Activated naive CD8-positive, alpha-beta T cell treated with anti-CD3 and anti-CD28 coated beads, Interleukin-2, amount 50 U/mL, for 24 hours (primary cell): ENCODE data around the gene LRMDA.

Experiments used
- ATAC-seq: fragments of 150-1000 bp; cut with Tn5 transposase; one replicate; pipeline ENCODE4 v1.10.0; 2021
- DNase-seq: peaks from one replicate; pipeline ENCODE4 v3.0.0; 2021
- H3K27ac Mint-ChIP-seq: one replicate; pipeline ENCODE4 v1.8.0; 2021; ENCODE audit warnings: mild to moderate bottlenecking, mixed read lengths
- H3K27me3 Mint-ChIP-seq: one replicate; pipeline ENCODE4 v1.8.0; 2021; ENCODE audit warnings: mixed read lengths
- H3K36me3 Mint-ChIP-seq: one replicate; pipeline ENCODE4 v1.8.0; 2021; ENCODE audit warnings: low read depth, mixed read lengths
- H3K4me1 Mint-ChIP-seq: one replicate; pipeline ENCODE4 v1.8.0; 2021; ENCODE audit warnings: mixed read lengths
- H3K4me3 Mint-ChIP-seq: one replicate; pipeline ENCODE4 v1.8.0; 2021; ENCODE audit warnings: mild to moderate bottlenecking, moderate library complexity, mixed read lengths
- H3K9me3 Mint-ChIP-seq: one replicate; pipeline ENCODE4 v1.8.0; 2021; ENCODE audit warnings: mixed read lengths

Gene LRMDA

DNA sequence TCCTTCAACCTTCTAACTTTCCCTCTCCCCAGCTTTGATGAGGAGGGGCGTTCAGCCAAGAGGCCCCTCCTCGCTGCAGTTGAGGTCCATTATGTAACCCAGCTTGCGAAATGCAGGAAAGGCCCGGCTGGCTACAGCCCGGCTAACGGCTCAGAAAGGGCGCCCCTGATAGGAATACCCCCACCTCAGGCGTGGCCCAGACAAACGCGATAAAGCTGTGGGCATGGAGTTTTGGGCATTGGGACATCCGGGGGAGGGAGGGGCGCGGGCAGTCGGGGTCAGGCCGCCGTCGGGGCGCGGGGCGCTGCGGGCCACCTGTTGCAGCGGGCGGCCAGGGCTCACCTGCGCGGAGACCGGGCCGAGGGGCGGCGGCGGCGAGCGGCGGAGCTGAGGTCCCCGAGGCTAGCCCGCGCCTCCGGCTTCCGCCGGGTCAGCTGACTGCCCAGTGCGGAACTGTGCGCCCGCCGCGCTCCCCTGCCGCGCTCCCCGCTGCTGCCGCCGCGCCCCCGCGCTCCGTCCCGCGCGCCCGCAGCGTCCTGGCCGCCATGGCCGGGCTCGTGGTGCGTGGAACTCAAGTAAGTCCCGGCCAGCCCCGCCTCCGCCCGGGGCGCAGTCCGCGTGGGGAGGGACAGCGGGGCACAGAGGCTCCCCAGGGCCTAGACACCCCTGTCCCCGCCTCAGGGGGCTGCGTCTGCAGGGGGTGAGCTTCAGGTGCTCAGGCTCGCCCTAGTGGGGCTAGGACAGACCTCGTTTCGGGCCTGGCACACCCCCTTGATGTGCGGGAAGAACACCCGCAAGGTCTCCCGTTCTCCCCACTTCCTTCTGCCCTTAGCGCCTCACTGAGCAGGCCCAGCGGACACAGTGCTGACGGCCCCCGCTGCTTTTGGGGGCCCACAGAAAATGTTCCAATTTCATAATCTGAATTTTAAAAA, at the start of gene LRMDA:
LRMDA (plus strand) TSS at position 445 of the 932 bp plus-strand sequence.
- H3K4me3 Mint-ChIP-seq: peak within 1 kb of the TSS; percentile 51
- DNase-seq: no peak
- H3K36me3 Mint-ChIP-seq: no peaks in the 10 kb centered on the region
- H3K9me3 Mint-ChIP-seq: no peaks in the 10 kb centered on the region
- H3K4me1 Mint-ChIP-seq: peaks cover 5% of the 10 kb centered on the region
- H3K27me3 Mint-ChIP-seq: peaks cover 44% of the 10 kb centered on the region
- no peak for ATAC-seq
- no peak within 1 kb of the TSS for H3K27ac Mint-ChIP-seq

GRCh38 chr10:75386128-75386527, 45.3 kb upstream of the LRMDA start:
- DNase-seq: no peak
- Mint-ChIP-seq H3K36me3 (no peaks in the 10 kb centered on the region), H3K27ac (no peak overlapping the region), H3K4me1 (no peaks in the 10 kb centered on the region), H3K9me3 (no peaks in the 10 kb centered on the region), H3K4me3 (no peak overlapping the region), H3K27me3 (peaks cover 13% of the 10 kb centered on the region)
- no peak for ATAC-seq

GRCh38 chr10:75388082-75388481, 43.3 kb upstream of the LRMDA start:
- DNase-seq (no peak), ATAC-seq (no peak)
- Mint-ChIP-seq H3K36me3 (no peaks in the 10 kb centered on the region), H3K4me3 (no peak overlapping the region), H3K27ac (no peak overlapping the region), H3K4me1 (no peaks in the 10 kb centered on the region), H3K9me3 (no peaks in the 10 kb centered on the region), H3K27me3 (peaks cover 26% of the 10 kb centered on the region)

DNA sequence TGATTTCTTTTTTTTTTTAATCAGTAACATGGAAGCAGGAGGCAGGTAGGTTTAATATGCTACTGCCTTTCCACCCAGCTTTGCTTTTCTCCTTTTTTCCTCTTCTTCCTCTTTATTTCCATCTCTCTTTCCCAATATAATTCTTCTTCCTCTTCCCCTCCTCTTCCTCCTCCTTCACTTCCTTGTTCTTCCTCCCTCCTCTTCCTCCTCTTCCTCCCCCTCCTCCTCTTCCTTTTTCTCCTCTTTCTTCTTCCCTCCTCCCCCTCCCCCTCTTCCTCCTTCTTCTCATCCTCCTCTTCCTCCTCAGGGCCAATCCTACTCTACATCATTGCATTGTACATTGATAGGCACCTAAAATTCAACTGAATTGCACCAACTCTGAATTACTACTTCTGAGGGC, 41.2 kb upstream of the LRMDA start:
- Mint-ChIP-seq H3K4me3 (no peak overlapping the region), H3K36me3 (no peaks in the 10 kb centered on the region), H3K9me3 (no peaks in the 10 kb centered on the region), H3K27ac (no peak overlapping the region), H3K27me3 (peaks cover 41% of the 10 kb centered on the region), H3K4me1 (peaks cover 4% of the 10 kb centered on the region)
- DNase-seq (no peak), ATAC-seq (no peak)

DNA sequence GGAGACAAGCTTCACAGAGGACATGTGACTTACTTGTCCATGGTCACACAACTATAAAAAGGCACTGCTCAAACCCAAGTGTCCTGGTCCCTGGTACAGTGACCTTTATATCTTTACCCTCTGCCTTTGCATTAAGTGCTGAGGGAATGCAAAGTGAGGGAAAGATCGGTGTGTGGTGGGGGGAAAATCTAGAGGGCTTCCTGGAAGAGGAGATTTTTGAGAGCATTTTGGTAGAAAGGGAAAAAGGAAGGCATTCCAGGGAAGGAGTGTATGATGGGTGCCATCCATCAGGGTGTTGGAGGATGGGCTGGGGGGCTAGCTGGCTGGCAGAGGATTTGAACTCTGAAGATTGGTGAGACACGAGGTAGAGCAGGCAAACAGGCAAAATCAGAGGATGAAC, 39.2 kb upstream of the LRMDA start:
- Mint-ChIP-seq H3K4me1 (peaks cover 6% of the 10 kb centered on the region), H3K27me3 (peaks cover 43% of the 10 kb centered on the region), H3K36me3 (no peaks in the 10 kb centered on the region), H3K27ac (no peak overlapping the region), H3K4me3 (no peak overlapping the region), H3K9me3 (no peaks in the 10 kb centered on the region)
- ATAC-seq (no peak), DNase-seq (no peak)

DNA sequence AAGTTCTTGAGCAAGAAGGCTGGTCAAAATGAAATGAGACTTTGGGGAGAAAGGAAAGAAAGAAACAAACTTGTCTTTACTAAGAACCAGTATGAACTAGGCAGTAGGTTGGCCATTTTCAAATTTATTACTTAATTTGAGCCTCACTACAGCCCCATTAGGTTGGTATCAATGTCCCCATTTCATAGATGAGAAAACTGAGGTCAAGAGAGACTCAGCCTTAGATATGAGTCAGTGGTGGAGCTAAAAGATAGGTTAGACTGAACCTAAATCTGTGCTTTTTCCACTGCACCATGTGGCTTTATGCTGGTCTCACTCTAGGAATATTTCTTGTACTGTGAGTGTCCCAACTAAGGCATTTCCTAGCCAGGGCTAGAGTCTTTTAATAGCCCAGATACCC, 38.7 kb upstream of the LRMDA start:
- H3K36me3 Mint-ChIP-seq: no peaks in the 10 kb centered on the region
- ATAC-seq (no peak), DNase-seq (no peak)
- peaks cover 6% of the 10 kb centered on the region for H3K4me1 Mint-ChIP-seq
- no peak overlapping the region for H3K27ac Mint-ChIP-seq
- H3K27me3 Mint-ChIP-seq: peaks cover 45% of the 10 kb centered on the region
- no peaks in the 10 kb centered on the region for H3K9me3 Mint-ChIP-seq
- H3K4me3 Mint-ChIP-seq: no peak overlapping the region

- H3K27me3 Mint-ChIP-seq: peaks cover 53% of the 10 kb centered on the region
- peaks cover 6% of the 10 kb centered on the region for H3K4me1 Mint-ChIP-seq
- H3K4me3 Mint-ChIP-seq: no peak overlapping the region
- ATAC-seq (no peak), DNase-seq (no peak)
- no peak overlapping the region for H3K27ac Mint-ChIP-seq
- H3K36me3 Mint-ChIP-seq: no peaks in the 10 kb centered on the region
- no peaks in the 10 kb centered on the region for H3K9me3 Mint-ChIP-seq
Measured at GRCh38 chr10:75394221-75394620, 37.2 kb upstream of the LRMDA start.

DNA sequence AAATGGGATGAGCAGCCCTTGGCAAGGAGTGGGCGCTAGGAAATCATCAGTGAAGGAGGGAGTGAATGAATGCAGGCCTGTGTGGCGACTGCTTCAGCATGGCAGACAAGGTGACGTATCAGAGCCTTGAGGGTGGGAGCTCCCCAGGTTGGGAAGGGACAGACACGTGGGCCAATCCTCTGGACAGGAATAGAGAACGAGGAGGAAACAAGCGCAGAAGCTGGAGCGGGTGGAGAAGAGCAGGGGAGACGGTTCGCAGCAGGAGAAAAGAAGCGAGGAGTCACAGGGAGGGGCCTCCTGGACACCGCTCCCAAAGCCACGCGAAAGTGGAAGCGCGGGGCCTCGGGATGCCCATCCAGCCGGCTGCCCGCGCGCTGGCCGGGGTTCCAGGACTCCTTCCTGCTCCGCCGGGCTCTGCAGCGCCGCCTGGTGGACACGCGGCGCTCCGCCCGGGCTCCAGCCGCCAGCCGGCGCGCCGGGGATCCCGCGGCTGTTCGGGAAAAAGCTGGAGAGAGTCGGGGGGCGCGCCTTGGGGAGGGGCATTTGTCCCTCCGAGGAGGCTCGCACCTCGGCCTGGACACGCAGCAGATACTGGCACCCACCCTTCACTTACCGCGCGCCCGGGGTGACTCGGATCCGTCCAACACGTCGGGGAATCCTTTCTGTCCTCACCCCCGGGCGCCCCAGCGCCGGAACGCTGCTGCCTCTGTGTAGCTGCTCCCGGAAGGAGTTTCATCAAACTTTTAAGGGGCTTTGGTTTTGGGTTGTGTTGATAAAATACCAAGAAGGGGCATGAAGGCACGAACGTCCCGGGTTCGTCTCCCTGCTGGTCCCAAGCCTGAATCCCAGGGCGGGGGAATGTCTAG, 36.1 kb upstream of the LRMDA start:
- peak overlapping the region; percentile 16 for H3K4me3 Mint-ChIP-seq
- ATAC-seq (no peak), DNase-seq (peak; percentile 59)
- H3K27me3 Mint-ChIP-seq: peaks cover 56% of the 10 kb centered on the region
- no peaks in the 10 kb centered on the region for H3K36me3 Mint-ChIP-seq
- H3K9me3 Mint-ChIP-seq: no peaks in the 10 kb centered on the region
- H3K4me1 Mint-ChIP-seq: peaks cover 9% of the 10 kb centered on the region
- no peak overlapping the region for H3K27ac Mint-ChIP-seq

- DNase-seq (no peak), ATAC-seq (no peak)
- H3K27ac Mint-ChIP-seq: no peak overlapping the region
- no peaks in the 10 kb centered on the region for H3K9me3 Mint-ChIP-seq
- peaks cover 12% of the 10 kb centered on the region for H3K4me1 Mint-ChIP-seq
- peaks cover 59% of the 10 kb centered on the region for H3K27me3 Mint-ChIP-seq
- no peak overlapping the region for H3K4me3 Mint-ChIP-seq
- H3K36me3 Mint-ChIP-seq: no peaks in the 10 kb centered on the region
Measured at GRCh38 chr10:75395932-75396630, 35.3 kb upstream of the LRMDA start.

DNA sequence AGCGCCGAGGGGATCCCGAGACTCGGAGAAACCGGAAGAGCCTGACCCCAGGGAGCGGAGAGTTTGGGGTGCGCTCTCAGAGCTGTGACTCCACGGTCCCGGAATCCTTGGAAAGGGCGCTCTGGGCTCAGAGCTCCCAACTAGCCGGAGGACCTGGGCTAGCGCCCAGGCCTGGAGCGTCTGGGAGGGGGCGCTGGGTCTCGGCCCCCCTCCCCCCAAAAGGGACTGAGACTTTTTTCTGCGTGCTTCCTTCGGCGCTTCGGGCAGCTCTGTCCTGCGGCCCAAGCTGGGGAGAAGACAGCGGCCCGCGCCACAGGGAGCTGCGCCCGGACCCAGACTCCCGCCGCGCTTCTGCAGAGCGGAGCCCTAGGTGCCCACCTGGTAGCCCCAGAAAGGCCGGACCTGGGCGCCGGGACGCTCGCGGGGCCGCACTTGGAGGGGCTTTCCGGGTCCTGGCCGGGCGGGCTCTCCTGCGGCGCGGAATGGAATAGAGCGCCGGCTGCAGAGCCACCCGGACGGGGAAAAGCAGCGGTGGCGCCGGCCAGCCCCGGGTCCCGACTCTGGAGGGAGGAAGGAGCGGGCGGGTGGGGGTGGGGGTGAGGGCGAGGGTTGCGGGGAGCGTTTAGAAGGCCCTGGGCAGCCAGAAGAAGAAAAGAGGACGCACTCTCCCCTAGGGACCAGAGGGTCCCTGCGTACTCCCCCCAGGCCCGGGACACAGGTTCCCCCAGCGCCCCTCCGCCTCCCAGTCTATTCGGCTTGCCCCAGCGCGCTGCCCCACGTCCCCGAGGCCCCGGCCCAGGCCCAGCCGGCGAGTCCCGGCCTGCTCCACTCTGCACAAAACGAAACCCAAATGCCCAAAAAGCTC, 34.6 kb upstream of the LRMDA start:
- H3K27me3 Mint-ChIP-seq: peaks cover 57% of the 10 kb centered on the region
- no peaks in the 10 kb centered on the region for H3K36me3 Mint-ChIP-seq
- peaks cover 12% of the 10 kb centered on the region for H3K4me1 Mint-ChIP-seq
- no peak for DNase-seq
- no peak for ATAC-seq
- H3K9me3 Mint-ChIP-seq: no peaks in the 10 kb centered on the region
- no peak overlapping the region for H3K4me3 Mint-ChIP-seq
- H3K27ac Mint-ChIP-seq: no peak overlapping the region

DNA sequence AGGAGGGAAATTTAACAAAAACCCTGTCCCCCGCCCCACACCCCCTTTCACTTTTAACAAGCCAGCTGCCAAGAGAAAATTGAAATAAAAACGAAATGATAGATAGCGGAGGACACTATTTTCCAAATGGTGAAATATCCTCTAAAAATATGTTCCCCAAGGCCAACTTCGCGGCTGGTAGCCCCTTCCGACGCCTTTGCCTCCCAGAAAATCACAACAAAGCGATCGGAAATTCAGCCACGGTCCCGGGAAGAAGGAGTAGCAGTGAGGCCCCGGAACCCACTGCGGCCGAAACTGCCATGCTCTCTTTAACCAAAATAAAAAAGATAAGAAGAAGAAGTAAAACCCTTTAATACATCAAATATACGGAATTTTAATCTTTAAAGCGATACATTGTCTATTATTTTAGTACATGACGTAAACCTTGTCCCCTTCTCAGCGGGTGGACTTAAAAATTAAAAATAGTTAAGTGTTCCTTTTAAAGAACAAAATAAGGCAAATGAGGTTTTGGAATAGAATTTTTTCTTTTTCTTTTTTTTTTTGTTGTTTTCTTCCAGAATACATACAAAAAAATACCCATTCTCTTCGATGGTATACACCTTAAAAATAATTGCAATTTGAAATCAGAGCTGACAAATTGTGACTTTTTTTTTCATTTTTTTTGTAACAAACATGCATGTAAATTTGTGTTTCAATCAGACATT, 33.8 kb upstream of the LRMDA start:
- H3K27me3 Mint-ChIP-seq: peaks cover 56% of the 10 kb centered on the region
- H3K4me3 Mint-ChIP-seq: no peak overlapping the region
- no peak overlapping the region for H3K27ac Mint-ChIP-seq
- peaks cover 16% of the 10 kb centered on the region for H3K4me1 Mint-ChIP-seq
- DNase-seq: no peak
- ATAC-seq: no peak
- H3K9me3 Mint-ChIP-seq: no peaks in the 10 kb centered on the region
- no peaks in the 10 kb centered on the region for H3K36me3 Mint-ChIP-seq

GRCh38 chr10:75398200-75398691, 33.2 kb upstream of the LRMDA start:
- H3K36me3 Mint-ChIP-seq: no peaks in the 10 kb centered on the region
- H3K27me3 Mint-ChIP-seq: peaks cover 59% of the 10 kb centered on the region
- no peak for DNase-seq
- no peak overlapping the region for H3K4me3 Mint-ChIP-seq
- no peak for ATAC-seq
- H3K9me3 Mint-ChIP-seq: no peaks in the 10 kb centered on the region
- H3K4me1 Mint-ChIP-seq: peaks cover 22% of the 10 kb centered on the region
- no peak overlapping the region for H3K27ac Mint-ChIP-seq
